Stimulated activated CD4-positive, alpha-beta T cell treated with anti-CD3 and anti-CD28 coated beads, Interleukin-4, amount 100 ng/mL, for 1 hour (primary cell): ENCODE measurements around the gene BRINP1.

Experiments used
- DNase-seq: peaks from one replicate; pipeline ENCODE4 v3.0.0-alpha.2; 2020

The BRINP1 gene

DNA sequence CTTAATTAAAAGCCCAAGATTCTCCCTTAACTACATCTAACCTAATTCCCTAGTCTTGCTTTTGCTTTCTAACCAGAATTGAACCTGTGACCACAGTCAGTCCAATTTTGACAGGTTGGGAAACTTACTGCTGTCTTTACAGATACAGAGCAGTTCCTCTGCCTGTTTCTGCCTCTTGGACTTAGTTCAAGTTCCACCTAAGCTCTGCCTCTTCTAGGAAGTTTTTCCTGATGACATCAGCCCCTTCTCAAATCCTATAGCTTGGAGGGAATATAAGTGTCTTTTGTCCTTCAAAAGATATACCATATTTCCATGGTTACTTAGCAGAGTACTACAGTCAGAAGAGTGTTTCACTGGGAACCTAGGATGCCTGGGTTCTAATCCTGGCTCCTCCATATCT is 31.7 kb downstream of the BRINP1 start:
- DNase-seq = no peak

DNA sequence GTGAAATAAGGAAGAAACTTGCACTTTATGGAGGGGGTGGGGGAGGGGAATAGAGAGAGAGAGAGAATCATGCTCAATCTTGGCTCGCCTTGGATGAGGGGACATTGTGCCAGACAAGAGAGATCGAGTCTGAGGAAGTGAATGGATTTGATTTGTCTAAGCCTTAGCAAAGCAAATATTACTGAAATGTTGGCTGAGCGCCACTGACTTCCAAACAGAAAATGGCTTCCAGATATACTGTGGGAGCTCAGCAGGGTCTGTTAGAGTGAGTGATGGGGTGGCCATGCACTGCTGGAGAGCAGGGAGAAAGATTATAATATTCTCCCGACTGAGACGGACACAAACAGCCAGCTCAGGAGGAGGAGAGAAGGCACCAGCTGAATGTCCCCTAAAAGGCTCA is 34.5 kb downstream of the BRINP1 start:
- no peak for DNase-seq

DNA sequence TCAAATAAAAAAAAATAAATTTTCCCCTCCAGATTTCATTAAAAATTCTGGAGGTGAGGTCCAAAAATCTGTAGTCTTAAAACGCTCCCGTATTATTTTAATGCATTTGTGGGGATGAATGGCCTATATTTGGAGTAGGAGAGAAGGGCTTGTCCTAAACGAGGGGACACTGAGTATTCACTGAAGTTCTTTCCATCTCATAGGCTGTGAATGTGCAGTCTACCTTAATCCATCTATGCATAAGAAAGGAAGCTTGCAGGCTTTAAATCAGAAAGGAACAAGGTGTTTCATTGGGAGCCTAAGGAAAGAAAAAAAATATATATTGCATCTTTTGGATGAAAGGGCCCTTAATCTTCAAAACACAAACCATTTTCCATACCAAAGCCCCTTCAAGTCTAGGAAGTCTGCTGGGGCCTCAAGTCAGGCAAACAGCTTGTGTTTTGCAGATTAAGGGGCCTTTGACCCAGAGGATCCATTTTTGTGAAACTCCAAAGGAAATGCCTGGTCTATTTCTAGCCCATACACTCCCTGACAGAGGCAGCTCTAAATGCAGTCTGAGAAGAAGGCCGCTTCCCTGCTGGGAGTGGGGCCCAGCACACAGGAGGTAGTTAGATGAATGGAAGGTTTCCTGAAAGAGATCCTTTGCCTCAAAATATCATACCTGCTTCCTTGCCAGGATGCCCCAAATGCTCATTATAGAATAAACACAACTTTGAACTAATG is 35.6 kb downstream of the BRINP1 start:
- no peak for DNase-seq

DNA sequence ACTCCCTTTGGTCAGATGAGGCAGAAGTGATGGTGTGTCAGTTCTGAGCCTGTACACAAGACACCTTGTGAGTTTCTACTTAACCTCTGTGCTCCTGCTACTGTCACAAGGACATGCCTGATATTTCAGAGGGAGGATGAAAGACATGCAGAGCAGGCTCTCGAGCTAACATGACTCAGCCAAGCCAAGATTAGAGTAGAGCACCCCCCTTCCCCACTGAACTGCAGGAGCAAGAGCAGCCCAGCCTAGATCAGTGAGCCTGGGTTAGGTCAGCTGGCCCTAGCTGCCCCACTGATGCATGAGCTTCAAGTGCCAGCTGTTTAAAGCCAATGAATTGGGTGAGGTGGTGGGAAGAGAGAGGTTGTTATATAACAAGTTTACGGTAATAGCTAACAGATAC is 36.7 kb downstream of the BRINP1 start:
- DNase-seq = no peak

DNA sequence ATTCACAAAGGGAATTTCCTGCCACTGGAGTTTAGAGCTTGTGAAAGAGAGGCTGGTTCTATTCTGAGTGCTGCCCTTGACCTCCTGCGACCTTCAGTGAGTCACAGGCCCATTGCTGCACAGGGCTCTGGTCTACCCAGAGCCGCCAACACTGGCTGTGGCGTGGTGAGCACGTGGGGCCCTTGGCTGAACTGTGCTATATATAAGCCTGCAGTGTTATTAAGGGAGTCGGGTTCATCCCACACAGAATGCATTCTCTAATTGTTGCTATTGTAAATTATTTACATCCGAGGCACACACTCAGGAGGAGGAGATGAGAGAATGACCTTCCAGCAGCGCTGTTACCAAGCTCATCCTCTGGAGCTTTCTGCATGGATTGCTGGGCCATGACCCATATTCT is 47.1 kb downstream of the BRINP1 start:
- no peak for DNase-seq

DNA sequence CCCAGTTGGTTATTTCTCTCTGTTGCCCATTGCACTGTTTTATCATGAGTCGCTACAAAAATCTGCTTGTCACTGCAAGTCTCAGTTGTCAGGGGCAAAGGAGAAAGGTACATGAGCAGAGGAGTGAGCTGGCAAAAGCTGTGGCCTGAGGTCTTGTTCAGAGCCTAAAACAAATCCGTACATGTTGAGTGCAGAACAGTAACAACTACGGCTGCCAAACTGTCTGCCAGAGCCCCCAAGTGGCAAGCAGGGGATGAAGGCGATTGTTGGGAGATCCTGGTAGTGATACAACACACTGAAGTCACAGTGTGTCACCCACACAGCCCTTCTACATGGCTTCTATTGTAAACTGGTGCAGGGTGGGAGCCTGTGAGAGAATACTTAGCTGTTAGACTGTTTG is 50.9 kb downstream of the BRINP1 start:
- DNase-seq = no peak

DNA sequence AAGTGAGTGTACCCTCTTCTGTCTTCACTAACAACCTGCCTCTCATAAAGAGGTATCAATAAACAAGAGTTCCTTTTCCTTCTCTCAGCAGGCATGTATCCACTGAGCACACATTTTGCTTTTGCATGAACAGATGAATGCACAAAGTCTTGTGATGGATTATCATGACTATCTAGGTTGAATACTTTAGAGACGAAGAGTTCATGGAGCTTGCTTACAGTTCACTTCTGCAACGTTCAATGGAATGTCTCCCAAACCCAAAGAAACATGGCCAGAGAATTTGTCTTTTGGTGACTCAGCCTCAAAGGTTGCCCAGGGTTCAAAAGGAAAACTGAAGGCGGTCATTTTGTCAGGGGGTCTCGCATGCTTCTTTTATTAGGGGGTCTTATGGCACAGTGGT is 55.4 kb downstream of the BRINP1 start:
- no peak for DNase-seq

DNA sequence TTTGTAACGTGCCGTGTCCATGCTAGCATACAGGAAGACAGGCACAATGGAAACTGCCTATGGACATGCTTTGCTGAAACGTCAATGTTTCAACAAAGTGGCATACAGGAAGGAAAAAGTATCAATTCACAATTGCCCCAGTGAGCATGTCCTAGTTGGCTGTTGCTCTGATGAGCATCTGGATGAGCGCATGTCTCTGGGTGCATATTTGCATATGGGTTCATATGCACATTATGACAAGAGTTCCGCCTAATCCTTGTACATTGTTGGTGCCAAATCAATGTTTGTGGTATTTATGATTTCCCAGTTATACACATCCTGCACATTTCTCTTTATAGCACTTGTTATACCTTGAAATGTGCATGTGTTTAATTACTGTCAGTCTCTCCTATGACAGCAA is 58.5 kb downstream of the BRINP1 start:
- no peak for DNase-seq

DNA sequence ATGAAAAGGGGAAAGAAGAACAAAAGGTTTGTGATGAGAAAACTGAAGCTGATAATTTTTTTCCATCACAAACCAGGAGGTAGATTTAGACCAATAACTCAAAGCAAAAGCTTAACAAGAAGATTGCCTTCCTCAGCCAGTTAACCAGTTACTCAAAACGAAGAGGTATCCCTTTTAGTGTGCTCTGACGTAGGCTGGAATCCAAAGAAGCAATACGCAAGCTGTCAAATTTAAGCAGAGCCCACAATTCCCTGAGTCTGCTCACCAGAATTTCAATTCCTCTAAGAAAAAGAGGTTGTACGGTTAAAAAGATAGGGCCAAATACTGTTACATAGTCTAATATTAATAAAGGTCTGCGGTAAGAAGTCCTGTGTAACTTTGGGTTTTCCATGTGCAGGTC is 61.8 kb downstream of the BRINP1 start:
- no peak for DNase-seq

DNA sequence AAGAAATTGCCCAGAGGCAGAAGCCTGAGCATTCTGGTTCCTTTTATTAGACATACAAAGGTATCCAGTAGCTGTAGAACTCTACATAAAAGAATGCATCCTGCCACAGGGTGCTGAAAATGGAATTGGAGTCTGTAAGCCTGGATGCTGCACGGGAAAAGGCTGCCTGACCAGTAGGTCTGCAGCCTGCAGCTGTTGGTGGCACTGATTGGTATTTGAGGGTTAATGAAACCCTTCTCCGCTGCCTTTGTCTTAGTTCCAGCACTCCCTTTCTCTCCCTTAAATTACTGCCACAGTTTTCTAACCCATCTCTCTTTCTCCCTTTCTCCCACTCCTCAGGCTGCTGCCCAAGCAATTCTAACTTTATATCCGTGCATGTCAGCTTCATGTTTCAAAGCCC is 64.7 kb downstream of the BRINP1 start:
- no peak for DNase-seq

DNA sequence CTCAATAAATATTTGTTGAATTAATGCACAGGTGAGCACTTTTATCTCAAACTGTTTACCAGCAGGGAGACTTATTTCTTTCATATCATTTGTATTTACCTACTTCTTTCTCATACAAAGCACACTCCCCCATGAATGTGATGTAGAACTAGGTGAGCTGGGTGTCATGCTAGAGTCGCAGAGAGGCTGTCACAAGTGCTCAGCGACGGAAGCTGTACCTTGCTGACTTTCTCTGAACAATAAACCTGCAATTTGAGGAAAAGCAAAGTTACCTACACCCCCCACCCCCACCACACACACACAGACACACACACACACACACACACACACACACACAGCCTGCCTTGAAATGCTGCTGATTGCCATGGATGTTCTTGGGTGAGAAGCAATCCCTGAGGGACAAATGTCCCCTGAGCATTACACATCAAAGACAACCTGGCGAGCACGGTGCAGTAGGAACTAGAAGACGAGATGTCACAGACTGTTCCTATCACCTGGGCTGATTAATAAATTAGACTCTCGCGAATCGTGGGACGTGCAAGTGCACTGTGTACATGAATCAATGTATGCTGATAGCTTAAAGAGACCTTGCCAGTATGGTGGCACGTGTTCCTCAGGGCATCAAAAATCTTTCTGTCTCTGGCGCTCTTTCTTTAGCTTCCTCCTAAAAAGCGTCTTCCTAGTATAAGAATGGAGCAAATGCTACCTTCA is 66.1 kb downstream of the BRINP1 start:
- DNase-seq = no peak

DNA sequence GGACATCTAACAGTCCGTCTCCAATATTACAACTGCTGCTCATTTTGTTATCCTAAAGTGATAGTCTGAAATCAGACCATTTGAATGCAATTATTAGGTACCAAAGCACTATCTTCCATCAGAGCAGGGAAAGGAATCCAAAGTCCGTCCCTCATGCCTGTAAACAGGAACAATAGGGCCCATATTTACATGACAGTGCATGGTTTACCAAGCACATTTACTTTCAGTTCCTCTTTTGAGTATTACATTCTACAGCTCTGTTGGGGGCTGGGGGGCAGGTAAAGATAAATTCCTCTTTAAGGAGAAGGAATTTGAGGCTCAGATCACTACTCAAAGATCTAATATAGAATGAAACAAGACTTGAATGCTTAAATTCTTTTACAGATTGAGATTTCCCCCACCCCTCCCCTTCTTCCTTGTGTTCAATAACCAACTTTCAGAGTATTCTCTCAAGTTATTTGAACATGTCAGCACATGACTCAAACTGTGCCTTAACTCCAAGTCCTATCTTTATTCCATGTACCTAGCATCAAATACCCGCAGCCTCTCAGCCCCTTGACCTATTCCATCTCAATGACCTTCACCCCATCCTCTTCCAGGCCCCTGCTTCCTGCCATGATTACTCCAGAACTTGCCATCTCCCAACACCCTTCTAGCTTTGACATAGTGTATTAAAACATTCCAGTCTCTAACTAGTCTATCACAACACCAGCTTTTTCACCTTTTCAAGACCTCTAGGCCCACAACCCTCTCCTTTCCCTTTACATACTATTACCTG is 71.0 kb downstream of the BRINP1 start:
- DNase-seq = no peak

DNA sequence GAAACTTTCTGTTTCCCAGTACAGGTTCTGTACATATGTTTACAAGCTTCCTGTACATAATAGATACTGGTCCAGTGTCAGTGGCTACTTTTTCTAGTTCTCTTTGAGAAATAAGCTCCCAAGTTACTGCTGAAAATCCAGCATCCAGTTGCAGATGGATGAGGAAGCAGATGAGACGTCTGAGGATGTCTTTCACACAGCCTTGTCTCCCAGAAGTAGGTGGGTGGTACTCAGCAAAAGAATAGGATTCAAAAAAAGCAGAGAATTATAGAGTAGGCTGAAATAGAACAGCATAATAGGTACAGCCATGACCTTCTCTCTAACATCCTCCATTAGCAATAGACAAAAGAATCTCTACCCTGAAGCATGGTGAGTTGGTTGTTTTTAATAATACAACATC is 77.7 kb downstream of the BRINP1 start:
- no peak for DNase-seq

DNA sequence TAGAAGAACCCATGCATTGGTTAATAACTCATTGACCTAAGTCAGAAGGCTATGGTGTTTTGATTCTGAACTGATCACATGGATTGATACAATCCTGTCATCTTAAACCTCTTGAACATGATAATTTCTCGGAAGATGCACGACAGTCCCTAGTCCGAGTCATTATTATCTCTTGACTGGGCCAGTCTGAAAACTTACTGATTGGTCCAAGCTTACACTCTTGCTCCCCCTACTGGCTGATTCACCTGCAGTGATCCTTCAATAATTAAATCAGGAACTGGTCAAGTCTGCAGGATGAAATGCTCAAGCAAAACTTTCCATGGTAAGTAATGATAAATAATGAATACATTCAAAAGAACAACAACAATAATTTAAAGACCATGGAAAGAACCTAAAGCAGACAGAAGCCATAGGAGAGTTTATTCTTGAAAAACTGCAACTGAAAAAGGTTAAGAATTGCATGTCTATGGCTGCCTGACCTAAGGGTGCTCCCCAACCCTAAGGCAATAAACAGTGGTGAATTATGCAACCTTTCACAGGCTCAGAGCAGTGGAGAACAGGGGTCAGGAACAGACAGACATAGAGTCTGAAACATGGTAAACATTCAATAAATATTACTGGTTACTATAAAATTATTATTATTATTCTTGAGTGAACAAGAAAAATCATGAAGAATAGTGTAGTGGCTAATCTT is 79.3 kb downstream of the BRINP1 start:
- DNase-seq = no peak

DNA sequence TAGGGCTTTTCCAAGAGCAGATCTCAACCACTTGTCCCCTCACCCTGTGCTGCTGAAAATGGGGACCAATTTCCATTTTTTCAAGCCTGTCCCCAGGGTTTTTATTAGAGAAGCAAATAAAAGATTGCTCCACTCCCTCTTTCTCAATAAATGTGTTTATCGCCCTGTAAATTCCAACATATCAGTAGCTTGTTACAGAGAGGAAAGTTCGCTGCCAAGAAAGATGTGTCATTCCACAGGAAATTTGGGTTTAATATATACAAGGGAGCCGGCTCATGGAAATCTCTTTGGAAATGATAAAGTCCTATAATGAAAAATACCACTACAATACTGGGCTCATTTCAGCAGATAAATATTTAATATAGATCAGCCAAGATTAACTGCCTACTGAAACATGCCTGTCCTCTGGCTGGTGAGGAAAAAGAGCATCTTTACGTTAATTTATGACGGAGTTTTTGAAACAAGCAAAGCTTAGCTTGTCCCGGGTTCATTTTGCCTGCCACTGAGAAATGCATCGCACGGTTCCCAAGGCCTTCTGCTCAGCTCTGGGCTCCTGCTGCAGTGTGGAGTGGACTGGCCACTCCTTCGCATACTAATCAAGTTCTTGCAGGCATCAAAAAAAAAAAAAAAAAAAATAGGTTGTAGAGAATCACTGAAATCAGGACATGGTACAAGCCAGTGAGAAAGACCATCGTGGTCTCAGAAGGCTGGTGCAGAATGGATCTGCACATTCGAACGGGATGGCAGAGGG is 84.5 kb downstream of the BRINP1 start:
- DNase-seq = no peak

DNA sequence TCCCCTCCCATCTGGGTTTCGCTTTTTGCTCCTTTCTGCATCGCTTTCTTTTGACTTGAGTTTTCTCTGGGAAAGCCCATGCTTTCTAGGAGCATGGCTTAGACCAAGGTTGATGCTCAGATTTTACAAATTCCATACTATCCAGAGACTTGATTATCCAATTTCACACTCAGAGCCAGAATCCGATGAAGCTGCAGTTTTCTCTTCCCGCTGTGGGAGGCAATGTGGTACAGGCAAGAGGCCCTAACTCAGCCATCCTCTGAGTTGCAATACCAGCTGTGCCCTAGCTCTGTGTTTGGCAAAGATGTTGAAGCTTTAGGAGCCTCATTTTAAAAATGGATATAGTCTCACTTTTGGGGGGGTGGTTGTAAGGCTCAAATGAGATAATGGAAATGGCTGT is 85.1 kb downstream of the BRINP1 start:
- DNase-seq = no peak

DNA sequence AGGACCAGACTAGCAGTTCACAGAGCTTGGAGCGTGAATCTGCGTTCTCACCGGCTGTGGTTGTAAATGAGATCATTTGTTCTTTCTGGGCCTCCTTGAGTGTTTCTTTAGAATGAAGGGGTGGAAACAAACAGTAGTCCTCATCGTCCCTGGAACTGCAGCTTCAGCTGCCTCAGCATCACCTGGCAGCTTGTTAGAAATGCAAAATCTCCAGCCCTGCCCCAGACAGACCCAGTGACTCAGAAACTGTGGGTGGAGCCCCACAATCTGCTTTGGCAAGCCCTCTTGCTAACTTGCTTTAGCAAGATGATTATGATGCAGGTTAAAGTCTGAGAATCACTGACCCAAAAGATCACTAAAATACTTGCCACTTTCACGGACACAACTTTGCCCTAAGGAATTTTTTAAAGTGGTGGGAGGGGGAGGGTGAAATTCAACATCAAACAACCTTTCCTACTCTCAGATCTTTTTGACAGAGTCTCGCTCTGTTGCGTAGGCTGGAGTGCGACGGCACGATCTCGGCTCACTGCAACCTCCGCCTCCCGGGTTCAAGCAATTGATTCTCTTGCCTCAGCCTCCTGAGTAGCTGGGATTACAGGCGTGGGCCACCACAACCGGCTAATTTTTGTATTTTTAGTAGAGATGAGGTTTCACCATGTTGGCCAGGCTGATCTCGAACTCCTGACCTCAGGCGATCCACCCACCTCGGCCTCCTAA is 86.0 kb downstream of the BRINP1 start:
- DNase-seq = no peak

DNA sequence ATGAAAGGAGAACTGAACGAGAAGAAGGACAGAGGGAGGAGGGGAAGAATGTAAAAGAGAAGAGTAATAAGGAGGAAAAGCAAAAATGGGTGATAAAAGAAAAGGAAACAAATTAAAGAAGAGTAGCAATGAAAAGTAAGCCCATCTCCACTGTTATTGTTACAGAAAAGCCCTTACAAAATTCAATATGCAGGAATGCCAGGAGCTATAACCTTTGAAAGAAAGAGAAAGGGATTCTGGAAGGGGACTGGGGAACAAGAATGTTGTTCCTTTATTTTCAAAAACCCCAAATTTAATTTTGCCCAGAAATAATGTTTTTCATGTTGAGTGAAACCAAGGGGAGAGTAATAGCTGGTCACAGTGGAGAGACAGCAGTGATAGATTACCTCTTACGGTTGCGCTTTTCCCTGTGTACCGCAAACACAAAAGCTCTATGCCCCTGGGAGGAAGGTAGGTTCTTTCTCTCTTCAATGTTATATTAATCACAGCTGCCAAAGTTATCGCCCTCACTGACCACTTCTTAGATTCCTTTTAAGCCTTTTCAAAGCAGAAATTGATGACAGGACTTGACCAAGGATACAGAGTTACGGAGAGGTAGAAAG is 86.7 kb downstream of the BRINP1 start:
- no peak for DNase-seq

DNA sequence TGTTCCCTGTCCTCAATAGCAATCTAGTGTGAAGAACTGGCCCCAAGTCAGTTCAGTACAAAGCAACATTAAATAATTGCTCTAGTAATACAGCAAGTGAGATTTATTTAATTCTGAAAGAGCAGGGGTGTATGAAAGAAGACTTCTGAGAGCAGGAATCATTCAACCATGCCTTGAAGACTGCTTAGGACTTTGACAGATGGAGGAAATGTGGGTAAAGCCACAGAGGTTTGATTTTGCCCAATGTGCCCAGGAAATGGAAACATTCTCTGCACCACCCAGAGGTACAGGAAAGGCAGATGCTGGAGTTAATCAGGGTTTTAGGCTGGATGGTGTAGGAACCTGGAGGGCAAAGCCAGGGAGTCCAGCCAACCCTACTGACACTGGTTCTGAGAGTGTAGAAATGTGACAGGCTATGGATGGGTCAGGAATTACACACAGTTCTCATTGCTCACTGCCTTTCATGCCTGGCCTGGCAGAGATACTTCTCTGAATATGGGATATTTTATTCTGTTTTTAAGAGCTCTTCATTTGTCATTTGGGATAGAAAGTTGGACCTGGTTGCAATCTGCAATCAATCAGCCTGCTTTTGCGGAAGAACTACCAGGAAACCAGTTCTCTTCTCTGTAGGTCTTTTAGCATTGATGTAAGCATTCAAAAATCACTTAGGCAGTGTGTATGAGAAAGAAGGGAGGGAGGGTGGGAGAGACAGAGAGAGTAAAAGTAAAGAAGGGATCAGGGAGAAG is 88.3 kb downstream of the BRINP1 start:
- DNase-seq = no peak

DNA sequence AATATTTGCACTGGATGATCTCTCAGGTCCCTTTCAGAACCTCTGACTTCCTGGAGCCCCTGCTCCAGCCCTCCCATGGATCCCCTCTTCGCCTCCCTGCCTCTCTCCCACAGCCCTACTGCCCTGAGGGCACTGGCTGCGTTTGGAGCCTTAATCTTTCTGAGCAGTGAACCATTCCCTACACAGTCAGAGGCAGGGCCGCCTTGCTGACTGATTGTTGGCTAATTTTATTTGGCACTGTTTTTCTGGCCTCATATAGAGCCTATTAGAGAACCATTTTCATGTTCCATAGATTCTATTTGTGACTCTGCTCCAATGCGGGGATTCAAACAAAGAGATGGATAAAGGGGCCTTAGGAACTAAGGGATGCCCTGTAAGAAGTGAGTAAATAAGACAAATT is 91.1 kb downstream of the BRINP1 start:
- no peak for DNase-seq
